Middle frontal gyrus (tissue), 1 donor: ENCODE data around the gene MYOZ1.
"Not testable (repeated sequence)": the region's sequence is repeated elsewhere in the genome, so short reads cannot be mapped to it uniquely, and the experiment has no call there.

Source experiments
- DNase-seq: peaks from one replicate; pipeline ENCODE4 v3.0.0-alpha.2; 2015; ENCODE audit warnings: low spot score; ENCODE audit errors: extremely low spot score

The MYOZ1 gene, protein sequence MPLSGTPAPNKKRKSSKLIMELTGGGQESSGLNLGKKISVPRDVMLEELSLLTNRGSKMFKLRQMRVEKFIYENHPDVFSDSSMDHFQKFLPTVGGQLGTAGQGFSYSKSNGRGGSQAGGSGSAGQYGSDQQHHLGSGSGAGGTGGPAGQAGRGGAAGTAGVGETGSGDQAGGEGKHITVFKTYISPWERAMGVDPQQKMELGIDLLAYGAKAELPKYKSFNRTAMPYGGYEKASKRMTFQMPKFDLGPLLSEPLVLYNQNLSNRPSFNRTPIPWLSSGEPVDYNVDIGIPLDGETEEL

DNA sequence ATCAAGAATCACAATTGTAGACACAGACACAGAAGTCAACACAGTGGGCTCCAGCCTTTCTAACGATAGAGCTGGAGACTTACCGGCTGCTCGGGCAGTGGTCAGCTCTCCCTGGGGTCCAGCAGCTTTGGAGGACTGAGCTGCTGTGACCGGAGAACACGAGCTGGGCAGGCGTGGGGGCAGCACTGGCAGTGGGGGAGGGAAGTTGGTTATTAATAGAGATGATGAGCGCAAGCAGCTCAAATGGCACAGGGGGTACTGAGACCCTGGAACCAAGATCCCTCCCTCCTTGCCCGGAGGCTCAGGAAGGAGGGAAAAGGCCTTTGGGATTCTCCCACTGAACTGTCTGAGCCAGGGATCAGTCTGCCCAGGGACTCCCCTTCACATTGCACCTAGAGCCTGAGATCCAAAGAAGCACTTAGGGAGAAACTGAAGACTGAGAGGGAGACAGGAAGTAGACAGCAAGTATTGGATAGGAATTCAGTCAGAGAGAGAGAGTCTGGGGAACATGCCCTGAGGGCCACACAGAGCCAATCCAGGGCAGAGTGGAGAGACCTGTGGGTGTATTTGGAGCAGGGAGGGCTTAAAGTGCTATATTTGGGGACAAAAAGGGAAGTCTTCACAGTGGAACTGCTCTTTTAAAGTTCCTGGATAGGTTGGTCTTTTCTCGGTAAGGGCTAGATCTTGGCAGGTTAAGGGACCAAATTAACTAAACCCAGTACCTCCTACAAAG, at the start of gene MYOZ1:
Gene MYOZ1, minus strand, starts transcription at position 147 of the 733 bp plus-strand sequence. CDS start 1,457 bp downstream, outside the sequence.
- no peak for DNase-seq

GRCh38 chr10:73690755-73691154, 49.5 kb upstream of the MYOZ1 start:
- DNase-seq = not testable (repeated sequence)

- DNase-seq = not testable (repeated sequence)
Measured at GRCh38 chr10:73689596-73689995, 48.3 kb upstream of the MYOZ1 start.

DNA sequence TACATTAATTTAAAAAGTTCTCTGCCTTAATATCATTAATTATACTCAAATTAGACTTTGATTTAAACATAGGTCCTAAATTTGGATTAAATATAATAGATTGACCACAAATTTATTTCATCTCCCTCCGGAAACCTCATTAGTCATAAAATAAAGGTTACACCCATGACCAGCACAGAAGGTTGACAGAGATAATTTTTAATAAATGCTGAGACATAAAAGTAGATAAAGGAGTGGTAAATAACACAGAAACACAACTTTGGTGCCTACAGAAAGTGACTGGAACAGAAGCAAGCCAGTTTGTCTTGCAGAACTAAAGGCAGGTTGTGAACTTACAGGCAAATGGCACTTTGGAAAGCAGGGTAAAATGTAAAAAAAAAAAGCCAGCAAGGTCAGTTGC, 46.4 kb upstream of the MYOZ1 start:
- not testable (repeated sequence) for DNase-seq

DNA sequence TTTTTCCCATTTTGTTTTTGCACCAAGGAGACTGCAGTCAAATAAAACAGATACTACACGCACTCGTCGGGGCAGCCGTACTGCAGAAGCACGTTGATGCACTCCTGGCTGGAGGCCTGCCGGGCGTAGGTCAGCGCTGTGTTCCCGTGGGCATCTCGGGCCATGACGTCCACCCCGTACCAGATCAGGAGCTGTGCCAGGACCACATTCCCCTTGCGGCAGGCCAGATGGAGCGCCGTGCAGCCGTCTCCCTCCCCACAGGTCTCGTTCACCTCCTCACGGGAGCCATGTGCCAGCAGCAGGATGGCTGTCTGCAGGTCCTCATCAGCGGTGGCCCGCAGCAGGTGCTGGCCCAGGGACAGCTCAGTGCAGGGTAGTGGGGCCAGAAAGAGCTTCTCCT, 33.3 kb upstream of the MYOZ1 start:
- not testable (repeated sequence) for DNase-seq

- DNase-seq = not testable (repeated sequence)
Measured at GRCh38 chr10:73668378-73668777, 27.1 kb upstream of the MYOZ1 start.

- not testable (repeated sequence) for DNase-seq
Measured at GRCh38 chr10:73666153-73666809, 25.0 kb upstream of the MYOZ1 start.

DNA sequence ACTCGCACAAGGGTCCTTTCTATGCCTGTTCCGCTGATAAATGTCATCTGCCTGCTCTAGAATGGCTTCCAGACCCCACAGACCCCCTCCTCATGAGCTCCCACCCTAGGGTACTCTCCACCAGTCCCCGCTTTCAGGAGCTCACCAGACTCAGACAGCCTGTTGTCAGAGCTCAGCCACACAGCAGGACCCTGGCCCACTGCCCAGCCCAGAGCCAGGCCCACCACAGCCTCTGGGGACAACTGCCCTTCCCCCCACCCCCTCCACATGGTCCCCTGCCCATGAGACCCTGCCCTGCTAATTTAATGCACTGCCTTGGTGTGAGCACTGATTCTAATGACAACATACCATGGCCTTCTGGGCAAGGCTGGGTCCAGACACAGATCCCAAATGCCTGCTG, 24.3 kb upstream of the MYOZ1 start:
- not testable (repeated sequence) for DNase-seq

DNA sequence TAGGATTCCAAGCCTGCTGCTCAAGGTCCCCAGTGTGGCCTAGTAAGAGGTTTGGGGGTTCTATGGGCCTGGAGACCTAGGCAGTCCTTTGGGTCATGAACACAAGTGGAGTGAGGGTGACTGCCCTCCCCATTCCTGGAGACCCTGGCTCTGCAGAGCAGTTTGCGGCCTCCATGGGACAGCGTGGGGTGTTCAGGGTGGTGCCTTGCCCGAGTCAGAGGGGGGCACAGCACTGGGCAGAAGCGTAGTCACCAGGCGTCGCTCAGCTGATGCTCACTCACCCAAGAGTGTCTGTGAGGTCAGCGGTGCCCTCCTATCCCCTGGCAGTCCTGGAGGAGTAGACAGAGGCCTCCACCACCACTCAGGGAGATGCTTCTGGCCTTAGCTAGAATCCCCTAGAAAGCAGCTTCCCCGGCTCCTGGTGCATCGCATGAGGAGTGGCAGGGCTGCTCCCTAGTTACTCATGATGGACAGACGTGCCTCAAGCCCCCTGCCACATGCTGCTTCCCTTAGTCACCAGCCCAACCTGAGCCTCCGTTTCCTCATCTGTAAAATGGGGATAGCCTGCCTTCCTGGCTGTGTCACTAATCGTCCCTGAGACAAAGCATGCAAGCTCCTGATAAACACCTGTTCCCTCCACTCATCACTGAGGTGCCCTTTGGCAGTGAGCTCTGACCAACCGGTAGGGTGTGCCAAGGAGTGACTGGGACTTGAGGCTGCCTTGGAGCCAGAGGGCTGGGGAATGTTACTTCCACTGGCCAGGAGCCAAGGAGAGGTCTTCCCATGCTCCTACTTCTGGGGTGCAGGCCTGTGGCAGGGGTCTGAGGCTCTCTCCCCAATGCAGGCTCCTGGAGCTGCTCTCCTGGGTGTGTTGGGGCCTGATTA, 23.1 kb upstream of the MYOZ1 start:
- DNase-seq = not testable (repeated sequence)

- not testable (repeated sequence) for DNase-seq
Measured at GRCh38 chr10:73663621-73664020, 22.3 kb upstream of the MYOZ1 start.

- DNase-seq = not testable (repeated sequence)
Measured at GRCh38 chr10:73662705-73663104, 21.4 kb upstream of the MYOZ1 start.

GRCh38 chr10:73655990-73656298, 14.7 kb upstream of the MYOZ1 start, which contains the start of gene SYNPO2L:
Gene SYNPO2L, minus strand, starts transcription at chr10:73656029. Its CDS starts 107 bp downstream, at chr10:73655922.
- no peak for DNase-seq

DNA sequence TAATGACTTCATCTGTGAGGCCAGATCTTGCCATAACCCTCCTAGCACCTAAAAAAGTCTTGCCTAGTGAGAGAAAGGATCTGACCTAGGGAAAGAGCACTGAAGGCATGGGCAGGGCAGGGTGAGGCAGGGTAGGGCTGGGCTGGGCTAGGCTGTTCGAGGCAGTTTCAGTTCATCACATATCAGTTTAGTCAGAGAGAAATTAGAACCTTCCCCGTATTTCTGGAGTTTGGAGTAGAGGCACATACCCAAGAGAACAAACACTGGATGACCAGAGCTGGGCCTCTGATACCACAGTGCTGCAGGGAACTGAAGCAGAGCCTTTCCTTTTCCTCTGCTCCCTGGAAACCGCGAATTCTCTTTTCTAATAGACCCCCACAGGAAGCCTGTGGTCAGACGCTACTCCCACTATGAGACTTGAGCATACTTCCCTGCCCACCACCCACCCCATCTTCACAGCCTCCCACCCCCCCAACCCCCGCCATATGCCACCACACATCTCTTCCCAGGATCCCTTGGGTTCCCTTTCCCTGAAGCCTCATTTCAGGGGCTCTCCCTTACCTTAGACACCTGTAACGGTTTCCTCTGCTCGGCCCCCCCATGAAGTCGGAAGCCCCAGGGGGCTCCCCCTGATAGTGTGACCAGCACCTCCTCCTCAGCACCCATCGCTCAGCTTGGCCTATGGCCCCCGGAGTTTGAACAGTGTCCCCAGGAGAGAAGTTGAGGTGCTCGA, 14.1 kb upstream of the MYOZ1 start:
- no peak for DNase-seq

DNA sequence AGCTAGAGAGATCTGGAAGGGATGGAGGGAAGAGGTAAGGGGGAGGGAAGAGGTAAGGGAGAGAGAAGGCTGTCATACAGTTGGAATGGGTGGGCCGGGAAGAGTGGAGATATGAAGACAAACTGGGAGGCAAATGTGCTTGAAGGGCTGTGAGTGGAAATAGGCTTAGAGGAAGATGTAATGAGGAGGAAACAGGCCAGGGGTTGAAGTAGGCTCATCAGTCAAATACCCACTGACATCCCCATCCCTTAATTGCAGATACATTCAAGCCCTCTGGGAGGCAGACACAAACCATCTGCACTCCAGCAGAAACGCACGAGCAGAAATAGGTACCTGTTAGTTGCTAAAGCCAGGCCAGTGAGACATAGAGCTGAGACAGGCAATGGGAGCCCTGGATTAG, 12.4 kb upstream of the MYOZ1 start:
- DNase-seq = no peak

DNA sequence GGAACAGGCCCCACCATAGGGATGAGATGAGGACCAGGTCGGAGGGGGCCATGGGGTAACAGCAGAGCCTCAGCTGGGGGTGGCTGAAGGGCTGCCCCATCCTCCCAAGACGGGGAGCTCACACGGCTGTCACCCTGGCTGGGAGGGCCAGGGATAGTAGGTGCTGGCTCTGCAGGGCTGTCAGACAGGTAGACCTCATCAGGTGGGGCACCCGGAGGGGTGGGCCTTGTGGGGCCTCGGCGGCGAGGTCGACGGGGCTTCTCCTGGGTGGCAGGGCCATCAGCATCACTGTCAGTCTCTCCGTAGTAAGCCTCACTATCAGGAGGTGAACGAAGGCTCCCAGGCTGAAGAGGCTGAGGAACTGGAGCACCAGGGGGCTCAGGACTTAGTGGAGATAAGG, 11.9 kb upstream of the MYOZ1 start:
- DNase-seq = no peak

GRCh38 chr10:73650537-73651331, 9.5 kb upstream of the MYOZ1 start:
- DNase-seq = no peak

- no peak for DNase-seq
Measured at GRCh38 chr10:73649876-73650536, 8.7 kb upstream of the MYOZ1 start.

- DNase-seq = no peak
Measured at GRCh38 chr10:73648975-73649829, 7.9 kb upstream of the MYOZ1 start.
